HG03175 (cell line): ENCODE measurements around the gene SLK.

Experiments used
- ATAC-seq: cut with Tn5 transposase; IDR thresholded peaks from one replicate; pipeline ENCODE4 v1.9.1; 2021; ENCODE audit warnings: mild to moderate bottlenecking, moderate library complexity; ENCODE audit not compliant: unreplicated experiment

Gene SLK

DNA sequence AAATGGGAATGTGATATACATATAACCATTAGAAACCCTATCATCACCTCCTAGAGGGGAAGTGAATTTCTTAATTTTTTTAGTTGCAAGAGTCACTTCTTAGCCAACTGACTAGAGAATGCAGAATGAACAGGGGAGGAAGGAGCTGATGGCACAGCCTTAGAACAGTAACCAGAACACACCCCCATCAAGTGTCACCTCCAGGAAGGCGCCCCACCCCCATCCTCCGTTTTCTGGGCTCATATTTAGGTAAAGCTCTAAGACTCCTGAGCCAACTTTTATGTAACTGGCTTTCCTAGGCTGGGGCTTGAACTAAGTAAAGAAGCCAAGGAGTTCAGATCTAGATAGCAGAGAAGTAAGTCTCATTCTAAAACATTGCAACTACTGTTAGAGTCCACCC is 64.7 kb downstream of the SLK start:
- ATAC-seq, result no peak

DNA sequence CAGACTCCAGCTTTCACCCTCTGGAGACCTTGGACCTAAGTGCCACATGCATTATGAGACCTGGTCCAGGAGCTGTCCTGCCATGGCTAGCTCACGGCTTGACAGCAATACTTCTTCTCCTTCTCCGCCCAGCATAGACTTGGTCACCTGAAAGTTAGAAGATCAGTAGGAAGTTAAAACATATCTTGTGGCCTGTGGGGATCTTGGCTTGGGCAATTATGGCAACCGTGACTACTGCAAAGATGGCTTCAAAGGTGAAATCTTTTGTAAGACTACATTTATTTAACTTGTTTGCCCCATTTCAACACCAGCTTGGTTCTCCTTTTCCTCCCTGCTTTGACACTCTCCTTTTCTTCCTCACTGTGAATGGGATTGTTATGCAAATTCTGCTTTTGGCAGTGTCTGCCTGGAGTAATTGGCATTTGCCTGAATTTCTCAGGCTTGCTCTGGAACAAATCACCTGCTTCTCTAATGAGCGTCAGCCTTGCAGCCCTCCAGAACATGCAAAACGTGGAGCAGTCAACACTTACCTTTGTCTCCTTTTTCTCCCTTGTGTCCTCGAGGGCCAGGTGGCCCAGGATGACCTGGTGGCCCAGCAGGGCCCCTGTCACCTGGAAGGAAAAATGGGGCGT is 65.3 kb downstream of the SLK start:
- no peak for ATAC-seq

DNA sequence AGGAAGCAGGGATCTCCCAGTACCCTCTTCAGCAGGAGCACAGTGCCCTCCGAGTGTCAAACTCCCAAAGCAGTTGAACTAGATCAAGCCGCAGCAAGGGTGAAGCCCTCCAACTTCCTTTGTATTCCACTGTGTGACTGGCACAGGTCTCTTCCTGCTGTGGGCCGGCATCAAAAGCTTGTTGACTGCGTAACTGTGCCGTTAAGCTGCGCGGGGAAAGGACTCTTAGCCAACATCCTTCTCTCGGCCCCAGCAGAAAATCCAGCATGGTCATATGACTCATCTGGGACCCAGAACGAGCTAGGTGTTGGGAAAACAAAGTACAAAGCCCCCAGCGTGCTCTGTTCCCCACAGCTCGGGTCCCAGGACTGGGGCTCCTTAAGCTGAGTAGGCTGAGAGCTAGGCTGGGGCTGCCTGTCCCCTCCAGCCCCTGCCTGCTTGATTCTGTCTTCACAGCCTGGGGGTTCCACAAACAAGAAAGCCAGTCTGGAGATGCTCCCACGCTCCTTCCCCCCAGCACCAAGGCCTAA is 66.5 kb downstream of the SLK start:
- no peak for ATAC-seq

DNA sequence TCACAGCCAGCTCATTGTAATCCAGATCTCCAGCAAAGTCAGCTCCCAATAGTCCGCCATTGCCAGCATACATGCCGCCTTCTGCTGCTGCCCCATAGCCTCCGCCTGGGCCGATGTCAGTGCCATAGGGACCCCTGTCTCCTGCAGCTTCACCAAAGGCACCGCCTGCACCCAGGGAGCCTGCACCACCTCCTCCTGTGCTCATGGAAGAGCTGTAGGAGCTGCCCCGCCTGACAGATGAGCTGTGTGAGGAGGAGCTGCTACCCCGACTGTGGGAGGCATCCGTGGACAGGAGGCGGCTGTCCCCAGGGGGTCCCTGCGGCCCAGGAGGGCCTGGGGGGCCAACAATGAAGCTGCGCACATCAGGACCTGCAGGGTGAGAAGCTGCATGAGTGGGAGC is 67.0 kb downstream of the SLK start:
- ATAC-seq, result no peak

DNA sequence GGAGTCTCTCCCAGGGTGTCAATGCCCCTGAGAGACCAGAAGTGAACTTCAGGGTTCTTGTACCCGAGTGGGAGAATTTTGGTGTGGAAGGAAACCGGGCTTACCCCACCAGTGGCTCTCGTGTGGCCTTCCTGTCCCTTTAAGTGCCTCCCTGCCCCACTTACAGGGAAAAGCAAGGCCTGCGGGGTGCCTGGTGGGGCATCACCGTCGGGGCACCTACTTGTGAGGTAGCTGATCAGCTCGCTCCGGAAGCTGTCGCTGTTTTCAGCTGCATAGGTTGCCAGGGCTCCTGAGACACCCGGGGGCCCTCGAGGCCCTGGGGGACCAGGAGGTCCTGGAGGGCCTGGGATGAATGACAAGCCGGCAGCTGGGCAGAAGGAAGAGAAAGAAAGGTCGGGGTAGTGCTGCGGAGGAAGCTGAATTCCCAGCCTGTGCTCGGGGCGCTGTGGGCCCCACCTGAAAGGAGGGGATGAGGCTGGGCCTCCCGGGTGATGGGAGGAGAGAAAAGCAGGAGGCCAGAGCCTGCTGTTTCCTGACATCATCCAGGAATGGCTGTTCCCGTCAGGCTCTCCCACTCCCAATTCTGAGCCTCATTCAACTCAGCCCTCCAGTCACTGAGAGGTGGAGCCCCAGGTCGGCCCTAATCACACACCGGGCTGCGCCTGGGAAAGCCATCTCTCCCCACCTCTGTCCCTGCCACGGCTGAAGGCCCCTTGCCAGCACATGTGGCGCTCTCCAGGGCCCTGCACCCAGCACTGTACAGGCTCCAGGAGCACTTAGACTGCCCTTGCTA is 67.7 kb downstream of the SLK start:
- ATAC-seq, result no peak

DNA sequence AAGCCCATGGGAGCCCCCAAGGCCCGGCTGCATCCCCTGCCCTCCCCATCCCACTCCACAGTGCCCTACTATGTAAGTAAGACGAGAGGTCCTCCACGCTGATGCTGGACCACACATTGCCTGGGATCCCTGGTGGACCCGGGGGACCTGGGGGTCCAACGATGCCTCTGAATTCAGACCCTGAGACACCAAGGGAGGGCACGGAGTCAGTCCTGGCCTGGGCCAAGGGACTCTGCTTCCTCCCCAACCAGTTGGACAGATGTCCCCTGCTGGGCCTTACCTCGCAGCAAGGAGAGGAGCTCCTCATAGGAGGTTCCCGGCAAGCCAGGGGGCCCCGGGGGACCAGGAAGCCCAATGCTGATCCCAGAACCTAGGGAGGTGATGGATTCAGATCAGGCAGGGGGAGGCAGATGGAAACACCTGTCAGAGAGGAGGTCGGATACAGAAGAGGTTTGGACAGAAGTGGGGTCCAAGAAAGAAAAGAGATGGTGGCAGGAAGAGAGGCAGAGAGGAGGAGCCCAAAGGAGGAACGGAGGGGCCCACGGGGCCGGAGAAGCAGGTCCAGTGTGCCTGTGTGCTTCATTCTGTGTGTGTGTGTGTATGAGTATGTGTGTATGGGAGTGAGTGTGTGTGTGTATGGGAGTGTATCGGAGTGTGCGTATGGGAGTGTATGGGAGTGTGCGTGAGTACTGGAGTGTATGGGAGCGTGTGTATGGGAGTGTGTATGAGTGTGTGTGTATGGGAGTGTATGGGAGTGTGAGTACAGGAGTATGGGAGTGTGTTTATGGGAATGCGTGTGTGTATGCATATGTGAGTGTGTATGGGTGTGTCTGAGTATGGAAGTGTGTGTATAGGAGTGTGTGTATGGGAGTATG is 68.5 kb downstream of the SLK start:
- no peak for ATAC-seq

DNA sequence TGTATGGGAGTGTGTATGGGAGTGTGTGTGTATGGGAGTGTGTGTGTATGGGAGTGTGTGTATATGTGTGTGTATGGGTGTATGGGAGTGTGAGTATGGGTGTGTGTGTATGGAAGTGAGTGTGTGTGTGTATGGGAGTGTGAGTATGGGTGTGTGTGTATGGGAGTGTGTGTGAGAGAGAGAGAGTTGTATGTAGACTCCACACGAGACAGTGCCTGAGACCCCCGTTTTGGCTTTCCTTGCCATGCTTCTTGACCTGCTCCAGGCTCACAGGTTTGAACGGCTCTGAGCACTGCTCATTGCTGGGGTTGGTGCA is 69.1 kb downstream of the SLK start:
- no peak for ATAC-seq

DNA sequence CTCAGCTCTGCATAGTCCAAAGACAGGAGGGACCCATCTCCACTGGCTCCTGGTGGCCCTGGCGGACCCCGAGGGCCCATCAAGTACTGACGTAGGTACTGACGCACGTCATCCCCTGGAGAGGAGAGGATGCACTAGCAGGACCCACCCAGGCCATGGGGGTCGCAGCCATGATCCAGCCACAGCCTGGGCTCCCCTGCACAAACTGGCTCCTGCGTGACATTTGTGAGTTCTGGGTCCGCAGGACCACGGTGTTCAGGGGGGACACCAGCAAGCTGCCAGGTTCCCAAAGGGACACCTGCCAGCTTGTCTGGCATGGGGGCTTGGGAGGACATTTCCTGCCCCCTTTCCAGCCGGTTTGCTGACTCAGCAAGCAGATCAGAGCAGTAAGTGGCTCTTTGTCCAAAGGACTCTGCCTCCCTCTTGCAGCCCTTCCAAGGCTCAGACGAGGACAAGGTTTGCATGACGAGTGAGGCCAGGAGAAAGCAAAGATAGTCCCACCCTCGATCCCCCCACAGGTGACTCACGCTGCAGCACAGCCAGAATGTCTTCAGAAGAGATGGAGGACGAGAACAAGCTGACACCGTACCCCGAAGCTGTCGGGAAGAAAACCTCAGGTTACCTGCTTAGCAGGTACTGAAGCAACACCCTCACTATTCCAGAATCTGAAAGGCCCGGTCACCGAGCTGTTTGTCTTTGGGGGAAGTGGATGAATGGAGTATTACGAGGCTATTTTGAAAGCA is 69.7 kb downstream of the SLK start:
- no peak for ATAC-seq

DNA sequence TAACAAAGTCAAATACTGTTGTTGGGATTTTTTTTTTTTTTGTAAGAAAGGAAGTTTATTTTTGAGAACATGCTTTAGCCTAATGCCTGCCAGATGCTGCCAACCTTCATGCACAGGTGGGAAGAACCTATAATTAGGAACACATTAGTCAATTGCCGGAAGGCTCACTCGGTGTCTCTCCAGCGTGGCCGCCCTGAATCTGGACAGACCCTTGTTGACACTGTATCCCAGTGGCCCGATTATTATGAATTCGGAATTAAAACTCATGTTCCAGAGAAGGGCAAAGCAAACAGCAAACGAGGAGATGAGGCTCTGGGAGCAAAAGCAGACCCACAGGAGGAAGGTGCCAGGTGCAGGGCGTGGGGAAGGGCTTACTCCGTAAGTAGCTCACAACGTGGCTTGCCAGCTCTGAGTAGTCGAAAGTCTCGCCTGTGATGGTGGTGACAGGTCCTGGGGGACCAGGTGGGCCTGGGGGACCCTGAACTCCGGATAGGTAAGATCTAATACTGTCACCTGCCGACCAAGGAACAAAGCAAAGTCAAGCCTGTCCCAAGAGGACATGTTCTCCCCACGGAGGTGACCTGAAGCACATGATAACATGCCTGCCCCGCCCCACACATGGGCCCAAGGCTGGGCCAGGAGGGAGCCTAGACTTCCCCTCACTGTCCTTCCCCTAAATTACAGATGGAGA is 70.5 kb downstream of the SLK start:
- ATAC-seq, result no peak

DNA sequence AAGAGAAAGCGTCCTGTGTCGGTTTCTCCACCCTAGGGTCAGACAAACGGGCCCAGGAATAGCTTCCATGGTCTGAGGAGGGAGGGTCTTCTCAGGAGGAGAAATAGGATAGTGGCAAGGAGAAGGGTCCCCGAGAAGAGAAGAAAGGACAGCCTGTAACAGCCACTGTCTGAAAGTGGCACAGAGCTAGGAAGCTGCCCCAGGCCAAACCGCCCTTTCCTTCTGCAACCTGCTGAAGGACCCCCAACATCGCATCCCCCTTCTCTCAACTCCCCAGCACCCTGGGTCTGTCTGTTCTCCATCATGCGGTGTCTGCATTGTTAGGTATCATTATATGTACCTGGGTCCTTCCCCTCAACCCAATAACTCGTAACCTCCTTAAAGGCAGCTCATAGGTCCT is 71.6 kb downstream of the SLK start:
- no peak for ATAC-seq

DNA sequence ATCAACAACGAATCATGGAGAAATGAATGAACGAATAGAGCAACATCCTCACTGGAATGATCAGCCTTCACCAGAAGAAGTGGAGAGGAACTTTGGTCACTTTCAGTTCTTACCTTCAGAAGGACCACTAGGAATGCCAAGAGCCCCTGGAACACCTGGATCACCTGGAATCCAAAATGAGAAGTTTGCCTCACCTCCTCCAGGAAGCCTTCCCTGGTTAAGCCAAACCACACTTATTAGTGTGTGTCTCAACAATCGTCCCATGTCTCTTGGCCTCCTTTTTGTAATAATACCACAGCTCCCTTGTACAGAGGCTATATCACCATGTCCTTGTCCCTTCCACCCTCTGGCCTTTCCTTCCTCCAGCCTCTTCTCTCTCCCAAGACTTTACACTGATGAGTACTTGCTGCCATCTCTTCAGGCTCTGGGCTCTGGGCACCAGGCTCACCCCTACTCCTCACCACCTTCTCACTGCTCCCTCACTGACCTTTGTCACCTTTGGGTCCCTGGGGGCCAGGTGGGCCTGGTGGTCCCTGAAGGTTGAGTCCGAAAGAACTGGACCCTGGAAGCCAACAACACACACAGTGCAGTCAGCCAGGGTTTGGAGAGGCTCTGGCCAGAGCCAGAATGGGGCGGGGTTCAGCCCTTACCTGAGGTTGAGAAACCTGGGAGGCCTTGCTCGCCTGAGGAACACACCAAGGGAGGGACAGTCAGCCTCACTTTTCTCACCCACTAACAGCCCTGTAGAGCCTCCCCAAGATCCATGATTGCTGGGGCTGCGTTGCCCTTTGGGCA is 72.2 kb downstream of the SLK start:
- no peak for ATAC-seq

DNA sequence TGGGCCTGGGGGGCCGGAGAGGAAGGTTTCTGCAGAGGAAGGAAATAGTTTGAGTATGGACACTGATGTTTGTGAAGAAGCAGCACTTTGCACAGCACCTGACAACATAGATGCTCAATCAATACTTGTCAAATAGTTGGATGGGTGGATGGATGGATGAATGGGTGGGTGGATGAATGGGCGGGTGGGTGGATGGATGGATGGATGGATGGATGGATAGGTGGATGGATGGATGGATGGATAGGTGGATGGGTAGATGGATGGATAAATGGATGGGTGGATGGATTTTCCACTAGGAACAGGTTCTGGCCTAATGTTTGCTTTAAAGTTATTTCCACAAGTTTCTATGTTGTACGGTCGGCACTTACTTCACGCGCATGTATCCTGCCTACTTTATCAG is 73.4 kb downstream of the SLK start:
- ATAC-seq, result no peak

DNA sequence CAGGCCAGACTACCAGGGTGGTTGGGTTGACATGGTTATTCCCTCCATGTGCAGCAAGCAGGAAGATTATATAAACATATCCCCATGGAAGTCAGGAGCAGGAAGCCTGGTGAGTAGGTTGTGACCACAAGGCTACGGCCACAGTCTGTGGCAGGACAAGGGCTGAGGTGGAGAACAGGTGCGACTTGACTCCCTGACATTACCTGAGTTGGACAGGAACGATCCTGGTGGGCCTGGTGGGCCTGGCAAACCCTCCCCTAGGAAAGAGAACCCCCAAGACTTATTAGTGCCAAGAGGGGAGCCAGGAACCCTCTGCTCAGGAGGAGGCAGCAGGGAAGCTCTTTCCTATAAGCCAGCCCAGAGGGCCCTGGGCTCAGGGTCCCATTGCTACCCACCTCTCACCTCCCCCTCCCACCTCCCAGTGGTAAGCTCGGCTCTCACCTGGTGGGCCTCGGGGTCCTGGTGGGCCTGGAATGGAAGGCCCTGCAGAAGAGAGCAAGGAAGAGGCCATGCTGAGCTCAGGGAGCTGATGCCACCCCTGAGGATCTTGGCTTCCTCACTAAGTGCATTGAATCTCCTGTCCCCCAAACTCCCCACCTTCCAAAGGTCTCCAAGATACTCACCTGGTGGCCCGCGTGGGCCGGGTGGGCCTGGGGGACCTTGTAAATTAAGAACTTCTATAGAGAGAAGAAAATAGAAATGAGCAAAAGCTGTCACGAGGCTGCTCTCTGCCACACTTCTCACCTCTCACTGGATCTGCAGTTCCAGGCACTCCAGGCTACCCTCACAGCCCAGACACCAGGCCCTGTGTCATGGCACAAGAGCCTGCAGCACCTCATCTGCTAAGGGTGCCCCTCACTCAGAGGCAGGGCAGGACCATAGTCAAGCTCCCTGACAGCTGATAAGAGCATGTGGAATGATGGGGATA is 74.2 kb downstream of the SLK start:
- ATAC-seq, result no peak

DNA sequence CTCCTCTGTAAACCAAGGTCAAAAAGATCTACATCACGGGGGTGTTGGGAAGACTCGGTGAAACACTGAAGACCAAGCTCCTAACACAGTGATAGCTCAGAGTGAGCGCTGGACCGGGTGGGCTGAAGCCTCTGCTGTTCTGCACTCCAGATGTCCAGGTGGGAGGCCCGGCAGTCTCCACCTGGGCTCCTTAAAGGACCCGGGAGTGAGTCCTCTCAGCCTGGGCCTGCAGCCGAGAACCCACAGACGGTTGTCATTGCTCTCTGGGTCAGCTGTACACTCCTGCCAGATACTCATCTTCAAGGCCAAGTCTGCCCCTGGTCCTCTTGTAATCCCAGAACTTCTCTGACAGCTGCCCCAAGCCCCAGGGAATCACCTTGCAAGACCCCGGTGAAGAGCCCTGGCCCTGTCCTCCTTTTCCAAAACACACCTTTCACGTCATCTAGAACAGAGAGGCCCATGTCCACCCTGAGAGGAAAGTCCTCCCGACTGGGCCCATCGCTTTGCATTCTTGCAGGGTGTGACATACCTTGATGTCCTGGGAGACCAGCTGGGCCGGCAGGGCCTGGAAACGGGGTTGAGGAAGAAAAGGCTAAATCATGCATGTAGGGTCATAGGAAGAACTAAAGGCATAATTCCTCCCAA is 75.1 kb downstream of the SLK start:
- no peak for ATAC-seq

DNA sequence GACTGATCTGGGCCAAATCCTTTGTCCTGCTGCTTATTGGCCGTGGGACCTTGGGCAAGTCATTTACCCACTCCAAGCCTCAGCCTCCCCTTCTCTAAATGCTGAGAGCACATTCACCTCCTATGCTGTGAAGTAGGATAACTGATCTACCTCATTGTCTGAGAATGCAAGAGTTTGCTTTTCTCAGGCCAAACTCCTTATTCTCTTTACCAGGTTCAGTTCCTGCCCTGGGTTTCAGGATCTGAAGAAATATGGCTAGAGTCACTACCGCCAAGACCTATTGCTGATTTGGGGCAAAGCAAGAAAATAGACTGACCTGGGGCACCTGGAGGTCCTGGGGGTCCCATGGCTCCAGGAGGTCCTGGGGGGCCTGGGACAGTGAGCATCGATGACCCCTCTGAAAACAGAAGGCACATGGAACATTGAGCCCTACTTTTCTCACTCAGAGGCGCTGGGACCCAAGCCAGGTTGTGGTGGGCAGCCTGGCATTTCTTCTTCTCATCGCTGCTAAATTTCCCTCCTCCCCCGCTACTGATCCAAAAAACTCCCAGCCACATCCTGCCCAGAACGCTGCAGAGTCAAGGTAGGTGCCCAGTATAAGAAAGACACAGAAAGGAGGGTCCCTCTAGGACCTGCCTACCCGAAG is 76.4 kb downstream of the SLK start:
- no peak for ATAC-seq

DNA sequence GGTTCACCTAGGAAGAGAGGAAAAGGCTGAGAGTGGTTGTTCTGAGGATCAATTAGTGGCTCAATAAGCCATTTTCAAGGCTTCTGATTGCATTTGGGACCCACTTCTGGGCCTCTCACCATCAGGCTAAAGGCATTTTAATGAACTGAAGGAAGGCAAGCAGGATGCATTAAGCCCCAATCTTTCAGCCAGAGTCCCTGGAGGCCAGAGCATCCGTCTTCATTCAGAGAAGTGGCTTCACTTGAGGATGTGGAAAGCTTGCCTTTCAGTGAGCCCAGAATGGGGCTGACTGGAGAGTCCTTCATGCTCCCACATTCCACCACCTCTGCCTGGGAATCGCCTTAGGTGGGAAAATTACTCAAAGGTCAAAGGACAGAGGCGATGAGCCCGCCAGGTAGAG is 76.9 kb downstream of the SLK start:
- no peak for ATAC-seq
